ENCODE data around the gene POU2F2. TPM values are rescaled to one million over a fixed set of nuclear protein-coding genes. Genes with fewer than 3 reads are reported as not detected.

The POU2F2 gene
- 0.19 and 0.27 TPM in 2 replicates for total RNA-seq

DNA sequence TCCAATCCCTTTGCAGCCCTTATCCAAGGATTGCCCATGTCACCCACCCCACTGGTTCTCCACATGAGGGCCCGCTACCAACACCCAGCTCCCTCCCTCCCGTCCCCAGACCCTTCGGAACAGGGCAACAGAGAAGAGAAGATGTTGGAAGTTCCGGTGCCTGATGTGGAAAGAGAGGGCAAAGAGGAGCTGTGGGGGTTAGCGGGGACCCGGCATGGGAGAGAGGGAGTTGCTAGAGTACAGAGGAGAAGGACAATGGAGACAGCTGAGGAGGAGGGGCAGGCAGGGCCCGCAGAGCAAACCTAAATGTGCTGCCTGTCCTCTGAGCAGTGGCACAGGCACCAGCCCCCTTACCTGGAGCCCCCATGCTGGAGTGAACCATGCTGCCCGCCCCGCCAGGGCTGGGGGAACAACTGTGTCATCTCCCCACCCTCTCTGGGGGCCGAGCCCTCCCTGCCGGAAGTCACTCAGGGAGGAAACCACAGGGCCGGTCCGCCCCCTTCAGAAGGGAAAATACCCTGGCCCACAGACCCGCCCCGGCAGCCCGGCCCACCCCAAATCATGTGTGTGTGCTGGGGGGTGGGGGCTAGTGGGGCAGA, at the start of gene POU2F2:
Gene POU2F2, minus strand, starts transcription at position 417 of the 599 bp plus-strand sequence. Its CDS starts 35 bp downstream, at position 382.

DNA sequence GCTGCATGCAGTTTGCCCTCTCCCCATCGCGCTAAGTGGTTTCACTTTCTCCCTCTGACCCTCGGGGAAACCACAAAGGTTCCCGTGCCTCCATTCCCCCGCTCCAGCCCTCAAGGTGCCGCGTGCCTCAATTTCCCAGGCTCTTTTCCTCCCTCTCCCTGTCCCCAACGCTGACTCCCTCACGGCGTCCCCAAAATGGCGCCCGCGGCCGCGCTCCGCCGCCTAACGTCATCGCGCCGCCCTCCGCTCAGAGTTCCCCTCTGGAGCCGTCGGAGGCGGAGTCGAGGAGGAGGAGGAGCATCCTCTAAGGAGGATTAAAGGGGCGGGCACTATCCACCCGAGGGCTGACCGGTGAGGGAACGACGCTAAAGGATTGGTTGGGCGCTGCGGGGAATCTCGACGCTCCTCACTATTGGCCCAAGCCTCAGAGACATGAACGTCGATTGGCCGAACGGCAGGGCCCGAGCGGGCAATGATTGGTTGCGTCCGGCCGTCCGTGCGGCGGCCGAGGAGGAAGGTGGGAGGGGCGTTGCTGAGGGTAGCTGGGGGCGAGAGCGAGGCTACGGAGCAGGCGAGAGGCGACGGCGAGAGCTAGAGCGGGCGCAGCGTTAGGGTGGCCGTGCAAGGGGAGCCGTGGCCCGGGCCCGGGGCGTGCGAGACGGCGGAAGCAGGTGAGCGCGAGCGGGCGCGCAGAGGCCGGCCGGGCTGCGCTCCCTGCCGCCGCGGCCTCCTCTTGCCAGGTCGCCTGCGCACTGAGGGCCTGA, 56.4 kb downstream of the POU2F2 start, which contains the start of gene ZNF574:
Gene ZNF574, plus strand, starts transcription at position 551 of the 764 bp plus-strand sequence. CDS start 2,441 bp downstream, outside the sequence.

DNA sequence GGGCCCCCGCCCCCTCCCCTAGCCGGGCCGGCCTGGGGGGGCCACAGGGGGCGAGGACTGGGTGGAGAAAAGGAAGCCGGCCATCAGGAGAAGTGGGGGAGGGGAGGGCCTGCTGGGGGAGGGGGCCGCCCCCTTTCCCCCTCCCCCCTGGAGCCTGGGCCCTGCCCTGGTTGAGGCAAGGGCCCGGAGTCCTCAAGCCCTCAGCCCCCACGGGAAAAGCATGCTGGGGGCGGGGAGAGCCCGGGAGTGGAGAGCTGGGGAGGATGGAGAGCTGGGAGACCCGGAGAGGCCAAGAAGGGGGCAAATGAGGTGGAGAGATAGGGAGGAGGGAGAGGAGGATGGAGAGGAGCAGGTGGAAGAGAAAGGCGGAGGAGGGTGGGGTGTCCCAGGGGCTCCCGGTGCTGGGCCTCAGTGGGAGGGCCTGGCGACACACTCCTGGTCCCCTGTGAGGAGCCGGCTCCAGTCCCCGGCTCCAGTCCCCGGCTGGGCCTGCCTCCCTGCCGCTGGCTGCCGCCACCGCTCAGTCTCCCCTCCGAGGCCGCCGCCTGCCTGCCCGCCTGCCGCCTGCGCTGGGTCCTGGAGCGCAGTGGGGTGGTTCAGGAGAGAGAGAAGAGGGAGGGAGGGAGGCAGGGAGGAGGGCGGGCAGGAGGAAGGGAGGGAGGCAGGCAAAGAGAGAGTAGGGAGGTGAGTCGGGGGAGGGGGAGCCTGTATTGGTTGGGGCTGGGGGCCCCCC, 62.5 kb downstream of the POU2F2 start, which contains the start of gene GRIK5:
Gene GRIK5, minus strand, starts transcription at position 588 of the 733 bp plus-strand sequence. CDS start 4,436 bp downstream, outside the sequence.

Other genes with a start within 250 kb of the POU2F2 start
- 41.0 and 45.1 TPM in 2 replicates for gene ARHGEF1, start 249.3 kb downstream of the POU2F2 start, total RNA-seq
- gene ERFL, start 204.0 kb downstream of the POU2F2 start, total RNA-seq, result under 0.01 TPM in 1 of 2 replicates, not detected in the other
- gene RABAC1, start 173.1 kb downstream of the POU2F2 start, total RNA-seq, result 189 and 201 TPM in 2 replicates
- gene ATP1A3, start 138.2 kb downstream of the POU2F2 start, total RNA-seq, result under 0.01 TPM in 1 of 2 replicates, not detected in the other
- gene GRIK5, start 62.2 kb downstream of the POU2F2 start, total RNA-seq, result 0.09 and 0.18 TPM in 2 replicates
- 9.9 and 10.3 TPM in 2 replicates for gene ZNF574, start 56.3 kb downstream of the POU2F2 start, total RNA-seq
- gene DEDD2, start 85.2 kb upstream of the POU2F2 start, total RNA-seq, result 13.0 and 14.9 TPM in 2 replicates
- gene ZNF526, start 87.9 kb upstream of the POU2F2 start, total RNA-seq, result 8.5 and 11.7 TPM in 2 replicates
- 11.3 and 13.2 TPM in 2 replicates for gene GSK3A, start 110.2 kb upstream of the POU2F2 start, total RNA-seq
- 22.4 and 25.8 TPM in 2 replicates for gene ERF, start 122.7 kb upstream of the POU2F2 start, total RNA-seq
- 11.9 and 19.3 TPM in 2 replicates for gene CIC, start 136.8 kb upstream of the POU2F2 start, total RNA-seq
- 0.09 and 0.27 TPM in 2 replicates for gene PRR19, start 169.7 kb upstream of the POU2F2 start, total RNA-seq
- 19.7 and 52.5 TPM in 2 replicates for gene PAFAH1B3, start 170.2 kb upstream of the POU2F2 start, total RNA-seq
- 0.19 TPM in 1 of 2 replicates, not detected in the other for gene TMEM145, start 180.9 kb upstream of the POU2F2 start, total RNA-seq
- 22.0 and 35.5 TPM in 2 replicates for gene MEGF8, start 193.2 kb upstream of the POU2F2 start, total RNA-seq

Data from endothelial cell of coronary artery (primary cell).